Measurements from ENCODE around the gene TMCO4.

TMCO4 gene

DNA sequence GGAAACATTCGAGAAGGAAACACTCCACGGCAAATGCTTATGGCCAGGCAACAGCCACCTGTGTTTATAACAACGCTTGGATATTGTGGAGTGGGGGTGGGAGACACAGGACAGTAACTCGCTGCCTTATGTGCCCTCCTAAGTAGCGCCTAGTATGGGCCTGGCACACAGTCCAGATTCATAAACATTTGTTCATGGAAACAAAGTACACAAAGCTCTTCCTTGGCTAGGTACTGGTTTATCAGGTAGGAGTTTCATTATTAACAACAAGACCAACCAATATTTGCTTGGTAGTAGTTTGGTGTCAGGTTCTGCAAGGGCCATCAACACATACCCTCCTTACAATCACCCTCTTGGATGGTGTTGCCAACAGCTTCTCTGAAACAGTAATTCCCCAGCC, 23.4 kb downstream of the TMCO4 start:
- H3K4me2 ChIP-seq: no peak overlapping the region

DNA sequence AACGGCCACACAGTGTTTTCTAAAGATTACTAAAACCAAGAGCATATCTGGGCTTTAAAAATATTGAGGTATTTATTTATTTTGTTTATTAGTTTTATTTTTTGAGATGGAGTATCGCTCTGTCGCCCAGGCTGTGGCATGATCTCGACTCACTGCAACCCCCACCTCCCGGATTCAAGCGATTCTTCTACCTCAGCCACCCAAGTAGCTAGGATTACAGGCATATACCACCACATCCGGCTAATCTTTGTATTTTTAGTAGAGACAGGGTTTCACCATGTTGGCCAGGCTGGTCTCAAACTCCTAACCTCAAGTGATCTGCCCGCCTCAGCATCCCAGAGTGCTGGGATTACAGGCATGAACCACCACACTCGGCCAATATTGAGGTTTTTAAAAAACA, 23.9 kb downstream of the TMCO4 start:
- TF ChIP-seq, protein P1, sequence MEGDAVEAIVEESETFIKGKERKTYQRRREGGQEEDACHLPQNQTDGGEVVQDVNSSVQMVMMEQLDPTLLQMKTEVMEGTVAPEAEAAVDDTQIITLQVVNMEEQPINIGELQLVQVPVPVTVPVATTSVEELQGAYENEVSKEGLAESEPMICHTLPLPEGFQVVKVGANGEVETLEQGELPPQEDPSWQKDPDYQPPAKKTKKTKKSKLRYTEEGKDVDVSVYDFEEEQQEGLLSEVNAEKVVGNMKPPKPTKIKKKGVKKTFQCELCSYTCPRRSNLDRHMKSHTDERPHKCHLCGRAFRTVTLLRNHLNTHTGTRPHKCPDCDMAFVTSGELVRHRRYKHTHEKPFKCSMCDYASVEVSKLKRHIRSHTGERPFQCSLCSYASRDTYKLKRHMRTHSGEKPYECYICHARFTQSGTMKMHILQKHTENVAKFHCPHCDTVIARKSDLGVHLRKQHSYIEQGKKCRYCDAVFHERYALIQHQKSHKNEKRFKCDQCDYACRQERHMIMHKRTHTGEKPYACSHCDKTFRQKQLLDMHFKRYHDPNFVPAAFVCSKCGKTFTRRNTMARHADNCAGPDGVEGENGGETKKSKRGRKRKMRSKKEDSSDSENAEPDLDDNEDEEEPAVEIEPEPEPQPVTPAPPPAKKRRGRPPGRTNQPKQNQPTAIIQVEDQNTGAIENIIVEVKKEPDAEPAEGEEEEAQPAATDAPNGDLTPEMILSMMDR (conservative IDR thresholded peaks at IDR 0.05; ENCODE audit: low read depth, low read length): no peak
- H3K27ac ChIP-seq: no peak overlapping the region
- H4K20me1 ChIP-seq (ENCODE audit: insufficient read depth): no peaks in the 10 kb centered on the region
- no peaks in the 10 kb centered on the region; the same call in 1 of the 2 replicates for H3K36me3 ChIP-seq (ENCODE audit: insufficient read depth)
- H3K4me2 ChIP-seq: no peak overlapping the region
- no peak overlapping the region for H3K9ac ChIP-seq
- H3K4me3 ChIP-seq (IDR thresholded peaks at IDR 0.05; ENCODE audit: insufficient read depth, low read depth, low read length): no peak overlapping the region
- H3K79me2 ChIP-seq (ENCODE audit: insufficient read depth, low read depth): no peaks in the 10 kb centered on the region
- H3K27me3 ChIP-seq (ENCODE audit: insufficient read depth, low read depth): no peaks in the 10 kb centered on the region
- no peaks in the 10 kb centered on the region for H3K4me1 ChIP-seq (ENCODE audit: low read depth, poor library complexity, severe bottlenecking)
- no peak overlapping the region for H2AFZ ChIP-seq (ENCODE audit: low read depth)

More for the DNA sequence above, 23.4 kb downstream of the TMCO4 start:
- H3K79me2 ChIP-seq (ENCODE audit: insufficient read depth, low read depth): no peaks in the 10 kb centered on the region
- TF ChIP-seq, protein P1 (conservative IDR thresholded peaks at IDR 0.05; ENCODE audit: low read depth, low read length): no peak
- H4K20me1 ChIP-seq (ENCODE audit: insufficient read depth): no peaks in the 10 kb centered on the region
- no peak overlapping the region for H3K27ac ChIP-seq
- no peak overlapping the region for H3K9ac ChIP-seq
- no peak overlapping the region for H3K4me3 ChIP-seq (IDR thresholded peaks at IDR 0.05; ENCODE audit: insufficient read depth, low read depth, low read length)
- no peaks in the 10 kb centered on the region for H3K27me3 ChIP-seq (ENCODE audit: insufficient read depth, low read depth)
- no peak overlapping the region for H2AFZ ChIP-seq (ENCODE audit: low read depth)
- H3K36me3 ChIP-seq (ENCODE audit: insufficient read depth): no peaks in the 10 kb centered on the region; the same call in 1 of the 2 replicates
- H3K4me1 ChIP-seq (ENCODE audit: low read depth, poor library complexity, severe bottlenecking): no peaks in the 10 kb centered on the region

DNA sequence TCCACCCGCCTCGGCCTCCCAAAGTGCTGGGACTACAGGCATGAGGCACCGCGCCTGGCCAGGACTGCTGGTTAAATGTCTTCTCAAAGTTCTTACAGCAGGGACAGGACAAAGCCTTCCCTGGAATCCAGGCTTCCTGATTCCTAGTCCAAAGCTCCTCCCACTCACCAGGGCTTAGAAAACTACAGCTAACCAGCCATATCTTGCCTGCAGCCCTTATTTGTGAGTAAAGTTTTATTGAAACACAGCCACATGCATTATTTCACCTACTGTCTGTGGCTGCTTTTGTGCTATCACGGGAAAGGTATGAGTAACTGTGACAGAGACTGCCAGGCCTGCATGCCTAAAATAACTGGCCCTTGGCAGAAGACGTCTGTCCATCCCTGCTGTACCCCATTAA, 24.4 kb downstream of the TMCO4 start:
- Histone ChIP-seq H2AFZ (ENCODE audit: low read depth) (no peak overlapping the region), H3K79me2 (ENCODE audit: insufficient read depth, low read depth) (no peaks in the 10 kb centered on the region), H3K4me3 (IDR thresholded peaks at IDR 0.05; ENCODE audit: insufficient read depth, low read depth, low read length) (no peak overlapping the region), H4K20me1 (ENCODE audit: insufficient read depth) (no peaks in the 10 kb centered on the region), H3K36me3 (ENCODE audit: insufficient read depth) (no peaks in the 10 kb centered on the region; the same call in 1 of the 2 replicates), H3K4me2 (no peak overlapping the region), H3K27me3 (ENCODE audit: insufficient read depth, low read depth) (no peaks in the 10 kb centered on the region), H3K27ac (no peak overlapping the region), H3K9ac (no peak overlapping the region), H3K4me1 (ENCODE audit: low read depth, poor library complexity, severe bottlenecking) (no peaks in the 10 kb centered on the region)
- TF ChIP-seq, protein P1 (conservative IDR thresholded peaks at IDR 0.05; ENCODE audit: low read depth, low read length): no peak

DNA sequence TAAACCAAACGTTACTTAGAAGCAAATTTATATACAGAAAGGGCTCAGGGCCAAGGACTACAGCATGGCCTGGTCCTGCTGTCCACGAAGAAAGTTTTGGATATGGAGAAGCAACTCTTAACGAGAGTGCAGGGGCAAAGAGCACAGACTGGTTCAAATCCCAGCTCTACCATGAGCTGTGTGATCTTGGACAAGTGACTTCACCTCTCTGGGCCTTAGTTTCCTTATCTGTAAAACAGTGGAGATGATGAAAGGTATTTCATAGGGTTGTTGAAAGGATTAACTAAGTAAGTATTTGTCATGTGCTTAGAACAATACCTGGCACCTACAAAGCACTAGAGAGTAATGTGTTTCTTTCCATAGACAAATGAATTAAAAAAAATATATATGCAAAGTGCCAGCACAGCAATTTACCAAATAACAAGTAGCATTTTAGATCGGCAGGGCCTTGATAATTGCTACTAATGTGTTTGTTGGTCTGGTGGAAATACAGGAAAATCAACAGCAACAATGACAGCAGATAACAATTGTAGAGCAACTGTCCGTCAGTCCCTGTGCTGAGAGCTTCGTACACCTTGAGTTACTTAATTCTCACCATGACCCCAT, 25.4 kb downstream of the TMCO4 start:
- no peak overlapping the region for H3K4me2 ChIP-seq
- no peak overlapping the region for H3K4me3 ChIP-seq (IDR thresholded peaks at IDR 0.05; ENCODE audit: insufficient read depth, low read depth, low read length)
- H3K79me2 ChIP-seq (ENCODE audit: insufficient read depth, low read depth): no peaks in the 10 kb centered on the region
- no peaks in the 10 kb centered on the region for H3K27me3 ChIP-seq (ENCODE audit: insufficient read depth, low read depth)
- no peak overlapping the region for H3K9ac ChIP-seq
- no peaks in the 10 kb centered on the region for H3K4me1 ChIP-seq (ENCODE audit: low read depth, poor library complexity, severe bottlenecking)
- no peak overlapping the region for H3K27ac ChIP-seq
- H2AFZ ChIP-seq (ENCODE audit: low read depth): no peak overlapping the region
- no peaks in the 10 kb centered on the region; the same call in 1 of the 2 replicates for H3K36me3 ChIP-seq (ENCODE audit: insufficient read depth)
- TF ChIP-seq, protein P1 (conservative IDR thresholded peaks at IDR 0.05; ENCODE audit: low read depth, low read length): no peak
- H4K20me1 ChIP-seq (ENCODE audit: insufficient read depth): no peaks in the 10 kb centered on the region
